ENCODE data around the gene TRABD.

The TRABD gene

GRCh38 chr22:50245214-50246072 is 59.7 kb downstream of the TRABD start:
- DNase-seq (ENCODE audit: low spot score) = no peak

GRCh38 chr22:50246242-50247175 is 60.8 kb downstream of the TRABD start:
- no peak for DNase-seq (ENCODE audit: low spot score)

DNA sequence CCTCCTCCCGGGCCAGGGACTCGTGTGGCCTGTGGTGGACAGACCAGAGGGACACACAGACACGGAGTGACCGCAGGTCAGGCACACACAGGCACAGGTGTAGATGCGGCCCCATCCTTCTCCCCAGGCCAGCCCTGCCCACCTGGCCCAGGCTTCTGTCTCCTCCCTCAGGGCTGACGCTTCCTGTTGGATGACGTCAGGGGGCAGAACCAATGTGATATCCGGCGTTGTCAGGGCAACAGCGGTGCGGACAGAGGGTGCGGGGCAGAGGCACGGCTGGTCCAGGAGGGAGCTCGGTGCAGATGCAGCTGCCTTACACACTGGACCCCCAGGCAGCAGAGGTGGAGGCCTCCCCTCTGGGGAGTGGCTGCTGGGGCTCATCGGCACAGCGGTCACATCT is 62.0 kb downstream of the TRABD start:
- no peak for DNase-seq (ENCODE audit: low spot score)

- no peak for DNase-seq (ENCODE audit: low spot score)
These were observed 62.7 kb downstream of the TRABD start for GRCh38 chr22:50248196-50249081.

Data from putamen (tissue), 1 donor.